Suppressor macrophage treated with lipopolysaccharide for 4 hours (primary cell): Measurements from ENCODE around the gene PPP2R3C.
"Not testable (repeated sequence)": the region's sequence is repeated elsewhere in the genome, so short reads cannot be mapped to it uniquely, and the experiment has no call there.

ENCODE experiments used
- DNase-seq: peaks from one replicate; pipeline ENCODE4 v3.0.0-alpha.2; 2020

Gene PPP2R3C

DNA sequence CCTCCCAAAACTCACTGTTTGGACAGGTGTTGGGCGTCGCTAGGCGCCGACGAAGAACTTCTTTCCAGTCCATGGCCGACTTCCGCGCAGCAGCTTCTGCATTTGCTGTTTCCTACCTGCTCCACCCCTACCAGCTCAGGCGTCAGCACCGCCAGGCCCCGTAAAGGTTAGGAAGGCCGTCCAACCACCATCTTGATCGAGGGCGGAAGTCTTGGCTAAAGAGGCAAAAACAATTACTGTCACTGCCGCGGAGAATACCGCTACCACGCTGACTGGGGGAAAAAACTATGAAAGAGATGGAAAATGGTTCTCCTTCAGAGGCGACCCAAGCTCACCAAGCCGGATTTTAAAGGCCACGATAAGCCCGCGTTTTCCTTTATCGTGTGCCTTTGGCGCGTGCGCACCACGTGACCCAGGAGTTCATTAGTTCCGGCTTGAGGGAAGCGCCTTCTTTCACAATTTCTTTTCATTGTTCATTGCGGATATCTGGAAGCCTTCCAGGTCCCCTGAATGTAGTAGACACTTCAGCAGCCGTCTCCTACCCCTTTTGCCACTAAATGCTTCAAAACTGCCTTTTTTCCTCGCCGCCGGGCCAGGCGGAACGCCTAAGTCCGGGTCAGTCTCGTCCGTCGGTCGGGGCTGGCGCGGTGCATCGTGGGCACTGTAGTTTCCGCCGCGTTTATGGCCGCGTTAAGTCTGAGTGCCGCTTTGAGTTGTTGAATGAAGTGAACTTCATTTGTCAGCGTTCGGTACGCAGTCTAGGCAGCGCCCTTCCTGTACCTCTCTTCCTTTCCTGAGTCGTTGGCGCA, at the start of gene PPP2R3C, which contains the start of gene PRORP:
PPP2R3C (minus strand) TSS at position 104 of the 809 bp plus-strand sequence; CDS start at position 73, 31 bp downstream.
PRORP (plus strand) TSS at position 666 of the 809 bp plus-strand sequence. CDS start 694 bp downstream, outside the sequence.
- DNase-seq: peak; percentile 88

DNA sequence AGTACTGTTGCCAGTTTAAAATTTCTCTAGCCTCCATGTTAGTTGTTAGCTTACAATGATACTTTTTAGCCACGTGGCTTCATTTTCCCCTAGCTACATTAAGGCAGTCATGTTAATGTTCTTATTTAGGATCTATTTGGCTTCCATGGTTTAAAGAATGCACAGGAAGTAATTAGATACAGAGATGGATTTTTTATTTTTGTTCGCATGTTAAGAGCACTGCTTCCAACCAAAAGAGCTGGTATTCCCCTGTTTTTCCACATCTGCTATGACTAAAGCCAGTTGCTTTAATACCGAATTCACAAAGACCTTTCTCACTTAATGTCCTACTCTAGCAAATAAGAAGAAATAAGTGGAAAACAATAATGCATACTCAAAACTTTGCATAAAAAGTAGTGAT, 45.7 kb upstream of the PPP2R3C start:
- DNase-seq: no peak

DNA sequence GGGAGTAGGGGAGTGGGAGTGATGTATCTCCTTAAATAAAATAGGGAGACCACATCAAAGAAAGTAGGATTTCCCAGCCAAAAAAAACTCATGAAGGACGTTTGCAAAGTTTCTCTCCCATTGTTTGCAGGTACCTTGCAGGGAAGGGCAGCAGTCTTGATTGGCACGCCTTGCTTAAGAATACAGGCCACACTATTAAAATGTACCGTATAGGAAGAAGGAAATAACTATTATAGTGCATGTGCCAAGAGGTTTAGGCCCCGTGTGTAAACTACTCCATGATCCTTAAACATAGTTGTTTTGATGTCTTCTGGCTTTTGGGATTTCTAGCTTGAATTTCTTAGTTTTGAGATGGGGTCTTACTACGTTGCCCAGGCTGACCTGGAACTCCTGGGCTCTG, 43.1 kb upstream of the PPP2R3C start:
- no peak for DNase-seq

DNA sequence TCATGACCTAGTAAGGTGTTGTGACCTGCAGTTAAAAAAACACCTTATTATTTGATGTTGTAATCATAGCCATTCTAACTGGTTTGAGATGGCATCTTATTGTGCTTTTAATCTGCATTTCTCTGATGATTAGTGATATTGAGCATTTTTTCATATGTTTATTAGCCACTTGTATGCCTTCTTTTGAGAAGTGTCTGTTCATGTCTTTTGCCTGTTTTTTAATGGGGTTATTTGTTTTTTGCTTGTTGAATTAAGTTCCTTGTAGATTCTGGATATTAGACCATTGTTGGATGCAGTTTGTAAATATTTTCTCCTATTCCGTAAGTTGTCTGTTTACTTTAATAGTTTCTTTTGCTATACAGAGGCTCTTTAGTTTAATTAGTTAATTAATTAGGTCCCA, 41.6 kb upstream of the PPP2R3C start:
- DNase-seq: no peak

DNA sequence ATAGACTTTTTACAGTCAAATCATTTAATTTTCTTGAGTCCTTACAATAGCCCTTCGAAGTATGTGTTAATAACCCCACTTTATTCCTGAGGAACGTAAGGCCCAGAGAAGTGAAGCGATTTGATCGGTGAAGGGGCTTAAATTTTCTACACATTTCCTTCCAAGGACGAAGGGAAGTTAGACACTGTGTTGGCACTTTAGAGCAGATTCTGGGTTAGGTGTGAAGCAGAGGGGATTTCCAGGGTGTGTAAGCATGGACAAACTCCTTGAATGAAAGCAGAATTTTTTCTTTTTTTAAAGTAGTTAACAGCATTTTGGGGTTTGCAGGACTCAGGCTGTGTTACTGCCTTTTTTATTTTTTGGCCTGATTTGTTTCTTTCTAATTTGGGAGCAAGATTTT, 39.4 kb upstream of the PPP2R3C start:
- no peak for DNase-seq

DNA sequence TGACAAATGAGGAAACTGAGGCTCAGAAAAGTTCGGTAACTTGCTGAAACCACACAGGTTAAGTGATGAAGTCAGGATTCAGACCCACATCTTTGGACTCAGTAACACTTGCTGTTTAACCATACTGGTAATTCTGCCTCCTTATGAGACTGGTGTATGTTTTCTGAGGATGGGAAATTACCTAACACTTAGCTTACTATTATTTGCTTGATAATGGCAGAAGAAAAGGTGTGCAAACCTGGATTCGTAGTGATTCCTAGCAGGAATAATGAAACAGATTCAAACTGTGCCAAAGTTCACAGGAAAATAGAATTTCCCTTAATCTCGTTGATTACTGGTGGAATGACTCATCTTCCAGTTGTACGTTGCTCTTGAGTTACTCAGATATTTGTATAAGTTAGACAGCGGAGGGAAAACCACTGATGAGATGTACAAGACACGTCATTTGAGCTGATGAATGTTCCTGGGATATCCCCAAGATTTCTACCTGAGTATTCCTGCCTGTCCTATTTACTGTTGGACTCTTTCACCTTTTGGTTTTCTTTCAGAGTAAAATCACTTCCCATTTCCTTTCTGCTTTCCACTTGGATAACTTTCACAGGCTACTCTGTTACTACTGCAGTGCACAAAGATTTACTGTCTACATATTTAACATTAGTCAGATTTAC, 38.1 kb upstream of the PPP2R3C start:
- peak; percentile 52 for DNase-seq

DNA sequence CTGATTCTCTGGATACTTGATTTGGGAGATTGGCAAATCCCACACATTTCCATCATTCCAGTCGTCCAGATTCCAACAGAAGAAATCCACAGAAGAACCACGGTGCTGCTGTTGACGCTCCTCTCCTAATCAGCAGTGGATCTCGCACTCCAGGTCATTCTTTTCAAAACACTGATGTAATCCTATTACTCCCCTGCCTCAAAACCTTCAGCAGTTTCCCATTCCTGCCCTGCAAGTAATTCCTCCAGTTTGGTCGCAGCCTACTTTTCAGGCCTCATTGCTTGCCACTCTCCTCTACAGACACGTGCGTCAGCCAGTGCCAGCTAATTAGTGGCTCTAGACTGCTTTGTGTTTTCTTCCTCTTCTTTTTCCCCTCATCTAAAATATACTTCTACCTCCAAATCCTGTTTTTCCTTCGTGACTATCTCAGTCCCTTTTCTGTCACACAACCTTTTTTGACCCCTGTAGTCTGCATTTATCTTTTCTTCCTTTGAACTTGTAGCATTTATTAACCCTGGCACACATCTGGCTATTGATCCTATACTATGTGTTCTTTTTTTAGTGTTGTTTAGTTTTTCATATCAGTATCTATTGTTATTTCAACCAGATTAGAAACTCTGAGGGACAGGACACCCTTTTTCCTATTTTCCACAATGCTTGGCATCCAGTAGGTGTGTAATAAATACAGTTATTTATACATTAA, 37.3 kb upstream of the PPP2R3C start:
- no peak for DNase-seq

GRCh38 chr14:35158491-35158890, 36.7 kb upstream of the PPP2R3C start:
- DNase-seq: no peak

DNA sequence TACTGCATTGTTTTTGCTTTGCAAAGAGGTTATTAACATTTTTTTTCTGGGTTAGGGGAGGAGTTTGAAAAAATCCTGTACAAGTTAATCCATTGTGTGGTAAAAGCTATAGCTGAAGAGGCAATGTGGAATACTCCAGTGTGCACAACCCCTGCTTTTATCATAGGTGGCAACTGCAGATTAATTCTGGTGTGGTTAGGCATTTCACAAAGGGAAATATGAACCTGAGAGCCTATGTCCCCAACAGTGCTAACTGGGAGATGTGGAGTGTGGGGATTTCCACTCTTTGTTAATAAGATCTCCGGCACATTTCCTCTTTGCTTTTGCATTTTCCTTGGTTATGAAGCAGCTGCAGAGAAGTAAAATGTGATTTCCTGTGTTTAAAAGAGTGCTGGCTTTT, 34.2 kb upstream of the PPP2R3C start:
- peak; percentile 80 for DNase-seq

DNA sequence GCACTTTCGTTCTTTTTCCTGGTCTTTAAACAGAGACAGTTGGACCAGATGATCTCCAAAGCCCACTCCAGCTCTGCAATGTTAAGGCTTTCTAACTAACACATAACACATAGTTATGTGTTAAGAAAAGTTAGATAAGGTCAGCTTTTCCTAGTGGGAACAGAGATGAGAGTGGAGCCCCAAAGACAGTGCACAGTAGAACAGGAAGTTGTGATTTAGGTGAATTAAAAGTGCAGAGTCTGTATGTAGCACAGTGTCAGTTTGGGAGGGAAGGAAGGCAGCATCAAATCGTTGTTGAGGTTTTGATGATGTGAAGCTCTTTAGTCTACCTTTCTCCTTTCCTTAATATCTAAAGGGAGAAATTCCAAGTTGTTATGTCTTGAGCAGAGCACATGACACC, 32.2 kb upstream of the PPP2R3C start:
- no peak for DNase-seq

DNA sequence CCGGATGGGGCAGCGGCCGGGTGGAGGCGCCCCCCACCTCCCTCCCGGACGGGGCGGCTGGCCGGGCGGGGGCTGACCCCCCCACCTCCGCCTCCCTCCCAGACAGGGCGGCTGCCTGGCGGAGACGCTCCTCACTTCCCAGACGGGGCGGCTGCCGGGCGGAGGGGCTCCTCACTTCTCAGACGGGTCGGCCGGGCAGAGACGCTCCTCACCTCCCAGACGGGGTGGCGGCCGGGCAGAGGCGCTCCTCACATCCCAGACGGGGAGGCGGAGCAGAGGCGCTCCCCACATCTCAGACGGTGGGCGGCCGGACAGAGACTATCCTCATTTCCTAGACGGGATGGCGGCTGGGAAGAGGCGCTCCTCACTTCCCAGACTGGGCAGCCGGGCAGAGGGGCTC, 30.7 kb upstream of the PPP2R3C start:
- DNase-seq: not testable (repeated sequence)

GRCh38 chr14:35149239-35149638, 27.4 kb upstream of the PPP2R3C start:
- DNase-seq: no peak

- DNase-seq: no peak
Observed at GRCh38 chr14:35147711-35148110, 25.9 kb upstream of the PPP2R3C start.

DNA sequence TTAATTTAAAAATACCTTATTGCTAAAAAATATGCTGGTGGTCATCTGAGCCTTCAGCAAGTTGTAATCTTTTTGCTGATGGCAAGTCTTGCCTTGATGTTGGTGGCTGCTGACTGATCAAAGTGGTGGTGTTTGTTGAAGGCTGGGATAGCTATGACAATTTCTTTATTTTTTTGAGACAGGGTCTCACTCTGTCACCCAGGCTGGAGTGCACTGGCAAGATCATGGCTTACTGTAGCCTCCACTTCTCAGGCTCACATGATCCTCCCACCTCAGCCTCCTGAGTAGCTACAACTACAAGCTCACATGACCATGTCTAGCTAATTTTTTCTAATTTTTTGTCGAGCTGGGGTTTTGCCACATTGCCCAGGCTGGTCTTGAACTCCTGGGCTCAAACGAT, 25.4 kb upstream of the PPP2R3C start:
- no peak for DNase-seq

GRCh38 chr14:35146711-35147149, 24.9 kb upstream of the PPP2R3C start:
- DNase-seq: no peak

DNA sequence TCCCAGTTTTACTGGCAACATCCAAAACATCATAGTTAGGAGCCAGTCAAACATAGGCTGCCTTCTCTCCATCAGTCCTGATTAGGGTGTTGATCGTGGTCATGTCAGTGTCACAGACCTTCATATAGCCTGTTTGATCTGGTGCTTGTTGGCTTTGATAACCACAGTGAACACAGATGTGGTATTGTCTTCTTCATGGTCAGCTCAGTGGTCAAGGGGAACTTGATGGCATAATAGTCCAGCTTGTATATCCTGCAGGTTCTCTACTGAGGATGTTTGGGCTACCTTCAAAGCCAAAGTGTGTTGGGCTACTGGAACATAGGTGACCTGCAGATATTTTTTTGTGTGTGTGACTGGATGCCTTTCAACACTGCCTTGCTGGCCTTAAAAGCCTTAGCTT, 22.2 kb upstream of the PPP2R3C start:
- DNase-seq: no peak

DNA sequence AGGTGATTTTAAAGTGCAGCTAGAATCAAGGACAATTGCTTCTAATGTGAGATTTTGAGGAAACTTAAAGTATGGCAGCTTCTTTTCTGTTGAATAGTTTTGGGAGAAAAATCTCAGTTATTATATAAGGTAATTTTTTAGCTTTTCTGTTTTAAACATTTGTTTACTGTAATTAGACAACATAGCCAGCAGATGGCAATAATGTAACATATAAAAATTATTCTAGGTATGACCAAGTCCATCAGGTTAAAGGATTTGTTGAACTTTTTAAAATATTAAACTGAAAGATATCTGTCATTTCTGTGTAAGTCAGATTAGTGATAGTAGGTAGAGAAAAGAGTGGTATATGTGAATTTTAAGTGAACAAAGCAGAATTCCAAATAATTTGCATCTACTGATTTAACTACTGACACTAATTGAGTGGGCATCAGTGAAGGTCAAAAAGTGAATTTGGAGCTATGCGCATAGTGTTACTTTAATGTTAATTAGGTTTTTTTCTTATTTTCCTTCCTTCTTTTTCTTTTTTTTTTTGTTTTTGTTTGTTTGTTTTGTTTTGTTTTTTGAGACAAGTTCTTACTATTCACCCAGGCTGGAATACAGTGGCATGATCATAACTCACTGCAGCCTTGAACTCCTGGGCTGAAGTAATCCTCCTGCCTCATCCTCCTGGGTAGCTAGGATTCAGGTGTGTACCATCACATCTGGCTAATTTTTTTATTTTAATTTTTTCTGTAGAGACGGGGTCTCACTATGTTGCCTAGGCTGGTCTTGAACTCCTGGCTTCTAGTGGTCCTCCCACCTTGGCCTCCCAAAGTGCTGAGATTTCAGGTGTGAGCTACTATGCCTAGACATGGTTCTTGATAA, 19.2 kb upstream of the PPP2R3C start:
- DNase-seq: peak; percentile 56

- DNase-seq: no peak
Observed at GRCh38 chr14:35138585-35138984, 16.8 kb upstream of the PPP2R3C start.

- DNase-seq: no peak
Observed at GRCh38 chr14:35134329-35135123, 12.7 kb upstream of the PPP2R3C start.

DNA sequence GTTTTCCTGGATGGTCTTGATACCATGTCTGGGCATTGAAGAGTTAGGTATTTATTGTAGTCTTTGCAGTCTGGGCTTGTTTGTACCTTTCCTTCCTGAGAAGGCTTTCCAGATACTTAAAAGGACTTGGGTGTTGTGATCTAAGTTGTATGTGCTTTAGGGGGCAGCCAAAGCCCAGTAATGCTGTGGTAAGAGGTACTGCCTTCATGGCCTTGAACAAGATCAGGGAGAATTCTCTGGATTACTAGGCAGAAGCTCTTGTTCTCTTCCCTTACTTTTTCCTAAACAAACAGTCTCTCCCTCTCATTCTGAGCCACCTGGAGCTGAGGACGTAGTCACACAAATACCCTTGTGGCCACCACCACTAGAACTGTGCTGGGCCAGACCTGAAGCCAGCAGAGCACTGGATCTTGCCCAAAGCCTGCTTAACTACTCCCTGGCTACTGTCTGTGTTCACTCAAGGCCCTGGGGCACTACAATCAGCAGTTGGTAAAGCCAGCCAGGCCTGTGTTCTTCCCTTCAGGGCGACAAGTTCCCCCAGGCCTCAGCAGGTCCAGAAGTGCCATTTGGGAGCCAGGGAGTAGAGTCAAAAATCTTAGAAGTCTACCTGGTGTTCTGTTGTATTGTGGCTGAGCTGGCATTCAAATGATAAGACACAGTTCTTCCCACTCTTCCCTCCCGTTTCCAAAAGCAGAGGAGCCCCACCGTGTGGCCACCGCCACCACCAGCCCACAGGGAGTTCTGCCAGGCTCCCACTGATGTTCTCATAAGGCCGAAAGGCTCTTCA, 11.9 kb upstream of the PPP2R3C start:
- no peak for DNase-seq

- DNase-seq: no peak
Observed at GRCh38 chr14:35124127-35124526, 2.3 kb upstream of the PPP2R3C start.
